ENCODE results near the gene TBC1D26.
"Not testable (repeated sequence)": the region's sequence is repeated elsewhere in the genome, so short reads cannot be mapped to it uniquely, and the experiment has no call there.

The TBC1D26 gene

GRCh38 chr17:15788365-15788764 lies 56.3 kb downstream of the TBC1D26 start:
- H3K27me3 ChIP-seq, result peaks cover 19% of the 10 kb centered on the region
- not testable (repeated sequence) for H3K36me3 ChIP-seq; H3K4me3 ChIP-seq (ENCODE audit: low read depth in 1 of 2, low read length in 1 of 2); H3K4me1 ChIP-seq (ENCODE audit: control insufficient read depth in 1 of 2, insufficient read depth in 1 of 2, low read depth in 1 of 2, low read length in 1 of 2); H3K9me3 ChIP-seq; H3K27ac ChIP-seq
